Retinal pigment epithelial cell (primary cell): ENCODE measurements around the gene PLD5.
"Not testable (repeated sequence)": the region's sequence is repeated elsewhere in the genome, so short reads cannot be mapped to it uniquely, and the experiment has no call there.

Experiments
- DNase-seq: peaks from one replicate; pipeline ENCODE4 v3.0.0-alpha.2; 2010; ENCODE audit warnings: low read depth
- H3K4me3 ChIP-seq: 2 replicates; pipeline ENCODE4 v1.5.1; 2011; ENCODE audit warnings: mild to moderate bottlenecking, low read length, control low read depth, moderate library complexity
- TF ChIP-seq, protein P1 (sequence below): conservative IDR thresholded peaks from 2 replicates; pipeline ENCODE4 v1.5.1; 2011; ENCODE audit warnings: low read depth, low read length, control low read depth, inconsistent platforms

Gene PLD5

GRCh38 chr1:242062271-242062670 is 462.2 kb downstream of the PLD5 start:
- no peak overlapping the region for H3K4me3 ChIP-seq
- no peak for DNase-seq
- TF ChIP-seq, protein P1, sequence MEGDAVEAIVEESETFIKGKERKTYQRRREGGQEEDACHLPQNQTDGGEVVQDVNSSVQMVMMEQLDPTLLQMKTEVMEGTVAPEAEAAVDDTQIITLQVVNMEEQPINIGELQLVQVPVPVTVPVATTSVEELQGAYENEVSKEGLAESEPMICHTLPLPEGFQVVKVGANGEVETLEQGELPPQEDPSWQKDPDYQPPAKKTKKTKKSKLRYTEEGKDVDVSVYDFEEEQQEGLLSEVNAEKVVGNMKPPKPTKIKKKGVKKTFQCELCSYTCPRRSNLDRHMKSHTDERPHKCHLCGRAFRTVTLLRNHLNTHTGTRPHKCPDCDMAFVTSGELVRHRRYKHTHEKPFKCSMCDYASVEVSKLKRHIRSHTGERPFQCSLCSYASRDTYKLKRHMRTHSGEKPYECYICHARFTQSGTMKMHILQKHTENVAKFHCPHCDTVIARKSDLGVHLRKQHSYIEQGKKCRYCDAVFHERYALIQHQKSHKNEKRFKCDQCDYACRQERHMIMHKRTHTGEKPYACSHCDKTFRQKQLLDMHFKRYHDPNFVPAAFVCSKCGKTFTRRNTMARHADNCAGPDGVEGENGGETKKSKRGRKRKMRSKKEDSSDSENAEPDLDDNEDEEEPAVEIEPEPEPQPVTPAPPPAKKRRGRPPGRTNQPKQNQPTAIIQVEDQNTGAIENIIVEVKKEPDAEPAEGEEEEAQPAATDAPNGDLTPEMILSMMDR, result no peak

DNA sequence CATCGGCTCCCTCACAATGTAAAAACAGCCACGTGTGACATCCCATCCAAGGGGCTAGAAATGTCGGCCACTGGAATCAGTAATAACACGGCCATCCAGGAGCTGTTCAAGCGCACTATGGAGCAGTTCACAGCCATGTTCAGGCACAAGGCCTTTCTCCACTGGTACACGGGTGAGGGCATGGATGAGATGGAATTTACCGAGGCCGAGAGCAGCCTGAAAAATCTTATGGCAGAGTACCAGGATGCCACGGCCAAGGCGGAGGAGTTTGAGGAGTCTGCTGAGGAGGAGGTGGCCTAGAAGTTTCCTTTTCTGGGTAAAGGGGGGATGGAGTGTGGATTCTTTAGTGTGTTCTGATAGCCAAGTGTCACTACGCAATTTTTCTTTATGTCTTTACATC is 464.5 kb downstream of the PLD5 start:
- no peak overlapping the region for H3K4me3 ChIP-seq
- no peak for DNase-seq
- TF ChIP-seq, protein P1, result no peak

GRCh38 chr1:242058582-242058981 is 465.9 kb downstream of the PLD5 start:
- H3K4me3 ChIP-seq, DNase-seq: not testable (repeated sequence)

DNA sequence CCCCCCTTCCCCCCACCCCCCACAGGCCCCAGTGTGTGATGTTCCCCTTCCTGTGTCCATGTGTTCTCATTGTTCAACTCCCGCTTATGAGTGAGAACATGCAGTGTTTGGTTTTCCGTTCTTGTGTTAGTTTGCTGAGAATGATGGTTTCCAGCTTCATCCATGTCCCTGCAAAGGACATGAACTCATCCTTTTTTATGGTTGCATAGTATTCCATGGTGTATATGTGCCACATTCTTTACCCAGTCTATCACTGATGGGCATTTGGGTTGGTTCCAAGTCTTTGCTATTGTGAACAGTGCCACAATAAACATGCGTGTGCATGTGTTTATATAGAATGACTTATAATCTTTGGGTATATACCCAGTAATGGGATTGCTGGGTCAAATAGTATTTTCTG is 466.3 kb downstream of the PLD5 start:
- not testable (repeated sequence) for DNase-seq, H3K4me3 ChIP-seq

DNA sequence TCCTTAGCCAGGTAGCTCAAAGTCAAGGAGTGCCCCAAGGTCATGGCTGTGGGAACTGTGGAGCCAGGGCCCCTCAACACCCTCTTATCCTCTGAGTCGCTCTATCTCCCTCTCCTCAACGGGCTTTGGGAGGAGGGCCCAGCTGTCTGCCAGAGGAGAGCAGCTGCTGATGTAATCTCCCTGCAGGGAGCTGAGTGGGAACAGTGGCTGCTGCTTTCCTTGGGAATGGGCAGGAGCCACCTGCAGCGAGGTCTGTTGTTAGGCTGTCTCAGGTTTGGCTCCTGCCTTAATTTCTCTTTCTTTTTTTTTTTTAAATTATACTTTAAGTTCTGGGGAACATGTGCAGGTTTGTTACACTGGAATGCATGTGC is 466.8 kb downstream of the PLD5 start:
- TF ChIP-seq, protein P1, result no peak
- H3K4me3 ChIP-seq, result no peak overlapping the region
- DNase-seq, result no peak

GRCh38 chr1:242056988-242057744 is 467.3 kb downstream of the PLD5 start:
- TF ChIP-seq, protein P1, result no peak
- H3K4me3 ChIP-seq, result no peak overlapping the region
- no peak for DNase-seq

- H3K4me3 ChIP-seq, result no peak overlapping the region
- no peak for DNase-seq
- TF ChIP-seq, protein P1, result no peak
Observed at GRCh38 chr1:242055749-242056320, 468.7 kb downstream of the PLD5 start.

GRCh38 chr1:242043165-242043564 is 481.3 kb downstream of the PLD5 start:
- TF ChIP-seq, protein P1, result no peak
- H3K4me3 ChIP-seq, result no peak overlapping the region
- no peak for DNase-seq
